Breast epithelium (tissue), 4 donors: ENCODE data around the gene CARS2. TPM values are rescaled to one million over a fixed set of nuclear protein-coding genes. Genes with fewer than 3 reads are reported as not detected.

Experiments
- DNase-seq, 2 donors: peaks; one replicate each; pipeline ENCODE4 v3.0.0-alpha.2; 2019; ENCODE audit warnings: low spot score in 2 of 2
- H3K27ac ChIP-seq, 2 donors: fragments of 200-600 bp; sonication (generic) in 1 of 2; one replicate each; pipeline ENCODE4 v1.5.1; 2016 to 2019; ENCODE audit warnings: mild to moderate bottlenecking in 1 of 2
- H3K27me3 ChIP-seq, 2 donors: fragments of 200-600 bp; sonication (generic) in 1 of 2; one replicate each; pipeline versions ENCODE4 v1.5.1 to v1.6.0; 2017 to 2019; ENCODE audit warnings: control low read depth in 1 of 2, mild to moderate bottlenecking in 1 of 2
- H3K36me3 ChIP-seq: fragments of 200-600 bp; one replicate; pipeline ENCODE4 v1.5.1; 2019
- H3K4me1 ChIP-seq, 2 donors: fragments of 200-600 bp; sonication (generic); one replicate each; pipeline ENCODE4 v1.5.1; 2016 to 2019; ENCODE audit warnings: control low read depth in 1 of 2
- H3K4me3 ChIP-seq, 3 donors: fragments of 200-600 bp; sonication (generic); 1 replicate in 2 of 3; 2 replicates in 1 of 3; pipeline ENCODE4 v1.5.1; 2016 to 2019; ENCODE audit warnings: mild to moderate bottlenecking in 3 of 3, moderate library complexity in 2 of 3
- H3K9me3 ChIP-seq, 2 donors: fragments of 200-600 bp; sonication (generic) in 1 of 2; one replicate each; pipeline ENCODE4 v1.5.1; 2016 to 2019; ENCODE audit warnings: control low read depth in 1 of 2
- CTCF ChIP-seq, 3 donors: fragments of 450-650 bp; IDR thresholded peaks; one replicate each; pipeline ENCODE4 v1.5.1; 2016 to 2017; ENCODE audit warnings: antibody characterized with exemption in 3 of 3, mild to moderate bottlenecking in 3 of 3, moderate library complexity in 3 of 3
- POLR2A ChIP-seq: fragments of 450-650 bp; IDR thresholded peaks from one replicate; pipeline ENCODE4 v1.6.1; 2016; ENCODE audit warnings: antibody characterized with exemption, mild to moderate bottlenecking, moderate library complexity
- POLR2AphosphoS5 ChIP-seq, 3 donors: sonication (generic); formaldehyde crosslinking; IDR thresholded peaks; one replicate each; pipeline ENCODE4 v1.6.1; 2017; ENCODE audit warnings: antibody characterized with exemption in 3 of 3
- intact Hi-C: fragments of 100-400 bp; cut with DNase I; formaldehyde crosslinking; loops from one replicate; pipeline ENCODE4 v1.15.1; 2023; ENCODE audit warnings: low total_unique reads
- total RNA-seq, 3 donors: library from RNA; depleted of rRNA; stranded (reverse); fragments of >200 nt; gene quantifications; one replicate each; pipeline ENCODE4 v1.1.0, GENCODE V29; 2016

CARS2 gene
- total RNA-seq, 3 donors from 2014 or later: 59.8 to 79.8 (median 61.6) TPM

- Histone ChIP-seq H3K36me3 (peaks cover under 1% of the 10 kb centered on the region), H3K27me3 (no peaks in the 10 kb centered on the region)
Observed at GRCh38 chr13:110629735-110630134, 76.2 kb downstream of the CARS2 start.

DNA sequence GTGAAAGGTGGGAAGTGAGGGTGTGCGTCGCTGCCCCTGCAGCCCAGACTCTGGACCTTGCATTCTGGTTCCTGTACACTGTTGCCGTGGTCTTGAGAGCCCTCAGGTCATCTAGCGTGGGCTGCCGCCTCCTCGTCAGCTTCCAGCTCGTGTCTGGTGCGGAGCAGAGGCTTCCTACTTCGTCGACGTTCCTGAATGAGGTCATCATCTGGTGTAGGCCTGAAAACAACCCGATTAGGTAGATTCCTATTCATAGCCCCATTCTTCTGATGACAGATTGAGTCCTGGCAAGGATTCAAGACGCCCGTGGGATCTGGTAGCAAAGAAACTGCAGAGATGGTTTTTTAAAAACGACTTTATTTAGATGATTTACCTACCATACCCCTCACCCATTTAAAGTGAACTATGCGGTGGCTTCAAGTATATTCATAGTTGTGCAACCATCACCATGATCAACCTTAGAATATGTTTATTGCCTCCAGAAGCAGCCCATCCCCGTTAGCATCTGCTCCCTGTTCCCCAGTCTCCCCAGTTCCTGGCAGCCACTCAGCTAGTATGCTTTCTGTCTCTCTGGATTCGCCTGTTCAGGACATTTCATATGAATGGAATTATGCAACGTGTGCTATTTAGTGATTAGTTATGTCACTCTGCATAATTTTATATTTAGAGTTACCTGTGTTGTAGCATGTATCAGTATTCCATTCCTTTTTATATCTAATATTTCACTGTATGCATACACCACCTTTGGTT is 76.8 kb downstream of the CARS2 start:
- intact Hi-C loops: loop anchor here (2.0 kb wide), 1 partner anchor 78 kb away; no protein-coding TSS in a partner anchor
- DNase-seq: no peak
- Histone ChIP-seq H3K27ac (peak overlapping the region in 1 of 2 donors; percentile 20), H3K36me3 (no peaks in the 10 kb centered on the region), H3K4me3 (no peak overlapping the region), H3K4me1 (no peaks in the 10 kb centered on the region), H3K27me3 (no peaks in the 10 kb centered on the region), H3K9me3 (no peaks in the 10 kb centered on the region)
- TF ChIP-seq POLR2A (no peak), CTCF (IDR thresholded peaks at IDR 0.05) (no peak), POLR2AphosphoS5 (IDR thresholded peaks at IDR 0.05) (no peak)

More at GRCh38 chr13:110629735-110630134, 76.2 kb downstream of the CARS2 start:
- no peaks in the 10 kb centered on the region for H3K9me3 ChIP-seq
- intact Hi-C loops: loop anchor here (2.0 kb wide), 1 partner anchor 79 kb away; no protein-coding TSS in a partner anchor
- no peak overlapping the region for H3K4me3 ChIP-seq
- DNase-seq: no peak
- H3K4me1 ChIP-seq: no peaks in the 10 kb centered on the region
- TF ChIP-seq POLR2AphosphoS5 (IDR thresholded peaks at IDR 0.05): no peak
- TF ChIP-seq CTCF (IDR thresholded peaks at IDR 0.05): no peak
- TF ChIP-seq POLR2A: no peak
- no peak overlapping the region for H3K27ac ChIP-seq

DNA sequence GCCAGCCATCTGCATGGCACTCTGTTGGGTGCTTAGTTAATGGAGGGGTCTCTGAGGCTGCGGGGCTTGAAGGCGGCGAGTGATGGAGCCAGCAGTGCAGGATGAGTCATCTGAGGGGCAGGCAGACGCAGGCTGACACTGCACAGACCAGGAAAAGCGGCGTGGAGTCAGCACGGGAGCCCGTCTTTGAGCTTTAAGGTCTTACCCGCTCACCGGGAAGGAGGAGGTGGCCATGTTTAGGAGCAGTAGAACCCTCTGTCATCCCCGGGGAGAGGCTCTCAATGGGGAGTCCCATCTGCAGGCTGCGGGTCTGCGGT is 77.5 kb downstream of the CARS2 start:
- Histone ChIP-seq H3K36me3 (no peaks in the 10 kb centered on the region), H3K27me3 (no peaks in the 10 kb centered on the region), H3K4me1 (no peaks in the 10 kb centered on the region), H3K27ac (peak overlapping the region in 1 of 2 donors; percentile 20), H3K9me3 (no peaks in the 10 kb centered on the region), H3K4me3 (peak overlapping the region in 1 of 3 donors; percentile 10)
- TF ChIP-seq CTCF (IDR thresholded peaks at IDR 0.05): no peak
- intact Hi-C loops: loop anchor here (2.0 kb wide), 1 partner anchor 78 kb away; no protein-coding TSS in a partner anchor
- no peak for DNase-seq

- intact Hi-C loops: loop anchor here (2.0 kb wide), 1 partner anchor 77 kb away; no protein-coding TSS in a partner anchor
- no peak overlapping the region for H3K4me3 ChIP-seq
- H3K4me1 ChIP-seq: no peaks in the 10 kb centered on the region
- H3K36me3 ChIP-seq: peaks cover 3% of the 10 kb centered on the region
- peak overlapping the region in 1 of 2 donors; percentile 20 for H3K27ac ChIP-seq
- no peaks in the 10 kb centered on the region for H3K9me3 ChIP-seq
- TF ChIP-seq CTCF (IDR thresholded peaks at IDR 0.05) (no peak), POLR2A (no peak), POLR2AphosphoS5 (IDR thresholded peaks at IDR 0.05) (no peak)
- no peak for DNase-seq
- no peaks in the 10 kb centered on the region for H3K27me3 ChIP-seq
Observed at GRCh38 chr13:110627761-110628476, 78.0 kb downstream of the CARS2 start.

GRCh38 chr13:110627351-110627750 is 78.6 kb downstream of the CARS2 start:
- Histone ChIP-seq H3K27ac (no peak overlapping the region), H3K4me3 (no peak overlapping the region), H3K36me3 (peaks cover 3% of the 10 kb centered on the region), H3K27me3 (no peaks in the 10 kb centered on the region), H3K4me1 (no peaks in the 10 kb centered on the region), H3K9me3 (no peaks in the 10 kb centered on the region)
- no peak for DNase-seq
- no peak for TF ChIP-seq POLR2AphosphoS5 (IDR thresholded peaks at IDR 0.05)
- no peak for TF ChIP-seq CTCF (IDR thresholded peaks at IDR 0.05)
- TF ChIP-seq POLR2A: no peak
- intact Hi-C loops: no loop called here
